GM21515 (cell line): Measurements from ENCODE around the gene DCANP1.

Experiments used
- ATAC-seq: cut with Tn5 transposase; IDR thresholded peaks from one replicate; pipeline ENCODE4 v1.9.1; 2021; ENCODE audit not compliant: unreplicated experiment

DCANP1 gene

DNA sequence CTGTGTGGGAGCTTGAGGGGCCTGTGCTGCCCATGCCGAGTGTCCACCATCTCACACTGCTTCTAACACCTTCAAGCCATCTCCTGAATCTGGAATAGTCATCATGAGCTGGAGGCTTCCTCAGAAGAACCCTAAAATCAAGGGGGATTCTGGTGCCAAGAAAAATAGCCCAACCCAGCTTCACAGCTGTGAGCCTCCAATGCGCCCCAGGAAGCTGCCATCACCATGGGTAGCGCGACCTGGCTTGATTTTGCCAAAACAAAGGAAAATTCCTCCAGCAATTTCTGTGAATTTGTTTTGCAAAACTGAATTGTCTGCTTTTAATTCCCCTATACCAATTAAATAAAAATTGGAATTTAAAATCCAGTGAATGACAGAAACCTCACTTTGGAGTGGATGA lies 11.2 kb upstream of the DCANP1 start:
- no peak for ATAC-seq

DNA sequence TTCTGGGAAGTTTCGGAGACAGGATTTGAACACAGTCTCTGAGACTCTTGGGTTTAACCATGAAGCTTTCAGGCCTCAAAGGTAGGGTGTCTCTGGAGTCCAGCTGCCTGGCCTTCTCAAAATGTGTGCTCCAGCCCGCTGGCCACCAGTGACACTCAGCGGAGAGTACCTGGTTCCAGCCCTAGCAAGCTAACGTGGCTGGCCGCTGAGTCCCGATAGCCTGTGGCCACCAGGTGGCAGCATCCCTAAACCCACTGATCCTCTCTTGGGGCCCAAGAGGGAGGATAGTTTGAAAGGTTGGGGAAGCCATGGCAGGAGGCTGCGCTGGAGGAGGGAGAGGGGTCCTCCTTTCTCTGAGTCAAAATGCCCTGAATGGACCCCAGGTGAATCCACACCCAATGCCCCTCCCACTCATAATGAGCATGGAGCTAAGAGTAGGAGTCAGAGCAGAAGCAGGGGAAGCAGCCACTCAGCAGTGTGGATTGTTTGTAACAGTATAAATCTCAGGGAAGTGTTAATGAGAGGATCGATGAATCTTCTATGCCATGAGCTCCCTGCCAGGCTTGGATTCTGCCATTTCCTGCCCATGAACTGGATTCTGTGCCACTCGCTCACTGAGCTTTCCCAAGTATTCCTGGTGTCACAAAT lies 10.4 kb upstream of the DCANP1 start:
- peak; percentile 60 for ATAC-seq

DNA sequence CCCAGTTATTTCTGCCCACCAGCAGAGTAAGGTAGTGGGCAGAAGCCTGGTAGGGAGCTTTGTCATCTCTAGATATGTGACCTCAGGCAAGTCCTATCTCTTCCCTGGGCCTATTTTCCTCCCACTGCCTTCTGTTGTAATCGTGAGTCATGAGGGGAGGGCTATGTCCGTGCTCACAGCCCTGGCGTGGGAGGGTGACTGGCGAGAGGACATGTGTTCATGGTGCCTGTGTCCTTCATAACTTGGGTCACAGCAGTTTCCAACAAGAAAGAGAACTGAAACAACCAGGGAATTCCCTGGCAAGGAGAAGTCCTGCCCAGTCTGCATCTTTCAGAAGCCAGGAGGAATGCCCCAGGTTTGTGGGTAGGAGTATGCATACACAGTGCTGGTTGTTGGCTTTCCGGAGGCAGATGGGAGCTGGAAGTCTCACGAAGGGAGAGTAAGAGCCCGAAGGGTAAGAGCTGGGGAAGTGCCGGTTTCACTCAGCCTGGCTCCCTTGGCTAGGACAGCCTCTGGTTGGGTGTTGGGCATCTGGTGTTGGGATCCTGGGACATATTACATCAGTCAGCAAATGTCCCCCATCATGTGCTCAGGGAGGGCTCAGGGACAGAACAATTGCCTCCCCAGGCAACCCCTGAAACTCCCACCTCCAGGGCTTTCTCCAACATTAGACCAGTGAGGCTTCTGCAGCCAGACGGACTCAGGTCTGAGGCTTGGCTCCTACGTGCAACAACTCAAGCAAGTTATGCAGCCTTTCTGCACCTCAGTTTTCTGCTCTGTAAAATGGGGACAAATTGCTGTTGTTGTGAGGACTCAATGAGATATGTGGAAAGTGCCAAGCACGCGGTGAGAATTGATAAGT lies 9.3 kb upstream of the DCANP1 start:
- ATAC-seq, result peak; percentile 61

DNA sequence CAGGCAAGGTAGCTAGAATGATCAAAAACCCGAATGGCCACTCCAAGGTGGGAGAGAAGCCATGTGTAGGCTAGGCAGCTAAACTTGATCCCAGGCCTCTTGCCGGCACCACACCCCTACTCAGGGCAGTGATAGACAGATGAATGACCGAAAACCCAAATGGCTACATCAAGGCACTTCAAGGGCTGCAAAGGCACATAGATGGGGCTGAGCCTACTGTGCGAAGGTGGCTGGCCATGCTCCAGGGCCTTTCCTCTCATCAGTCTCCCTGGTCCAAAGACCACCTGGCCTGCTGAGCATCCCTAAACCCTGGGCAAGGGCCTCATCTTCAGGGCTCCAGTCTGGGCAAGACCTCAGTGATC lies 8.7 kb upstream of the DCANP1 start:
- ATAC-seq, result no peak

DNA sequence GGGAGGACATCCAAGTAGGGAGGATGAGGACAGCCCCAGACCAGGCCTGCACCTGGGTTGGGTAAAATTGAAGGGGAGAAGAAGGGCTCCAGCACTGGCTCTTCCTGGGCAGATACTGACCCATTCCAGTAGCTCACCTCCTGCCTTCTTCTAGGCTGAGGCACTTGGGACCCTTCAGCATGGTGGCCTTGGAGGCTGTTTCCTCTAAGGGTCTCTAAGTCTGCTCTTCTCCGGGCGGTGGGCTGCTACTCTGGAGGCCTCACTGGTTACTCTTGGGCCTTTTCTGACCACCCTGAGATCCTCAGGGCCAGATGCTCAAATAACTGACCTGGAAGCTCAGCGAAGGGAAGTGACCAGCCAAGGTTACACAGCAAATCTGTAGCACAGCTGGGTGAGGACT lies 7.8 kb upstream of the DCANP1 start:
- no peak for ATAC-seq

DNA sequence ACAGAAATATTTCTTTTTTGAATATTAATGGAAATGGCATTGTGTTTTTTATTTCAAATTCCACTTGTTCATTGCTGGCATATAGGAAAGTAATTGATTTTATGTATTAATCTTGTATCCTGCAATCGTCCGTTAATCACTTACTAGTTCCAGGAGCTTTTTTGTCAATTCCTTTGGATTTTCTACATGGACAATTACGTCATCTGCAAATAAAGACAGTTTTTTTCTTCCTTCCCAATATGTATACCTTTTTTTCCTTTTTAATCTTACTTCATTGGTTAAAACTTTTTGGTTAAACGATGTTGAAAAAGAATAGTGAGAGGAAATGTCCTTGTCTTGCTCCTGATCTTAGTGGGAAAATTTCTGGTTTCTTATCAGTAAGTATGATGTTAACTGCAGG lies 6.5 kb upstream of the DCANP1 start:
- no peak for ATAC-seq

DNA sequence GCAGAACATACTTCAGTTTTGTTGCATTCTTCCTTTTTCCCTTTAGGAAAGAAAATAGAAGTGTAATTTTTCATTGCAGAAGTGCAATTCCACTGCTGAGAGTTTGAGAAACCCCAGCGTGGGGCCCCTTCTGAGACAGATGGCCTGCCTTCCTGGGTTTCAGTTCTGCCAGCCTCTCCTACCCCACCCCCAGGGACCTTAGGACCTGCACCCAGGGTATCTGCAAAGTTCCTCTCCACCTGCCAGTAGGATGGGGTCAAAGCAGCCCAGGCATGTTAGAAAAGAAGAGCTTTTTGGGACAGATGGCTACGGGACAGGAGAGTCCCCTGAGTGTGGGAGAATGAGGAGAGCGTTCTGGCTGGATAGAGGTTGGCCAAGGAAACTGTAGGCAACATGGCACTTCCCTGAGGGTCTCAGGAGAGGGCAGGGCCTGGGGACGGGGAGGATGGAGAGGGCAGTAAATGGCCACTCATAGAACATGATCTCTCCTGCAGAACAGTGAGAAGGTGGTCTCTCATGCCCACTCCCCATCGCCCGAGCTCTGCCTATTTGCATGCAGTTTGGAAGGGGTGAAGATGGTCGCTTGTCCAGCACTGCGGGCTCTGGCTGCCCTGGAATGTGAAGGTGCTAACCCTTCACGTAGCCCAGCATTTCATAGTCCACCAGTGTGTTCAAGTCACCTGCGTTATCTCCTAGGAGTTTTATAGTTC lies 5.3 kb upstream of the DCANP1 start, which contains the start of gene TIFAB:
Gene TIFAB, minus strand, starts transcription at position 31 of the 710 bp plus-strand sequence. CDS start 2,412 bp downstream, outside the sequence.
- ATAC-seq, result no peak

DNA sequence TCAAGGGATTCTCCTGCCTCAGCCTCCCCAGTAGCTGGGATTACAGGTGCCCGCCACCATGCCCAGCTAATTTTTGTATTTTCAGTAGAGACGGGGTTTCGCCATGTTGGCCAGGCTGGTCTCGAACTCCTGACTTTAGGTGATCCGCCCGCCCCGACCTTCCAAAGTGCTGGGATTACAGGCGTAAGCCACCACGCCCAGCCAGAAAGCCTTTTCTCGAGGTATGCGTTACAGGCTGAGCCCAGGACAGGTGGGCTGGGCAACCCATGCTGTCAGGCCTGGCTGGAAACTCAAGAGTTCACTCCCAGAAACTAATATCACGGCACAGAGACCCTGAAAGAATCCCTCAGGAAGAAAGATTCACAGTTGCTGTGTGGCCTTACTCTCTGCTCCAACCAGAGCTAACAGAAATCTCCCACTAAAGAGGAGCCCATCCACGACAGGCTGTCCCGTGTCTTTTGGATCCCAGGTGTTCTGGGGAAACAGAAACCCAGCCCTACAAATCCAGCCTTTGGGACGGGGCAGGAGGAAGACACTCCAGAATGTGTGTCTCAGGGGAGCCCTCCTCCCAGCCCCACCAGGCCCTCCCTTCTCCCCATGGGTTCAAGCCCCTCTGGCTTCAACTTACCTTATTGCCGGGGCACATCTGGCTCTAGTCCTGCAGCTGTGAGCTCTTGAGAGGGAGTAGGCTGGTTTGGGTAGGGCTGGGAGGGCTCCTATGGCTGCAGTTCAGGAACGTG lies 4.6 kb upstream of the DCANP1 start:
- ATAC-seq, result no peak

DNA sequence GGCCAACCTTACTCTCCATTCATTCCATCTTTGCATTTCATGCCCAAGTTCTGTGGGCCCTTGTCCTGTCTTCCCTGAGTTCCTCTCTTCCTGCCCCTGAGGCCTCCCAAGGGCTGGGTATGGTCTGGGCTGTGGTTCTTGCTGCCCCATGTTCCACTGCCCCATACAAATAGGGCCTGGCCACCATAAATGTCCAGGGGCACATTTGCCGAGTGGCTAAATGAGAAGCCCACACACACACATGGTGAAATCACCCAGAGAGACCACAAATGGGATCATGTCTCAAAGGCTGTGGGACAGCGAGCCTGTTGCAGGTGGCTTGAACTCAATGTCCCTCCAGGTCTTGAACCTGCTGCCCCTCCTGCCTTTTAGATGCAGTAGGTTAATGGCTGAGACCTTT lies 3.8 kb upstream of the DCANP1 start:
- no peak for ATAC-seq

DNA sequence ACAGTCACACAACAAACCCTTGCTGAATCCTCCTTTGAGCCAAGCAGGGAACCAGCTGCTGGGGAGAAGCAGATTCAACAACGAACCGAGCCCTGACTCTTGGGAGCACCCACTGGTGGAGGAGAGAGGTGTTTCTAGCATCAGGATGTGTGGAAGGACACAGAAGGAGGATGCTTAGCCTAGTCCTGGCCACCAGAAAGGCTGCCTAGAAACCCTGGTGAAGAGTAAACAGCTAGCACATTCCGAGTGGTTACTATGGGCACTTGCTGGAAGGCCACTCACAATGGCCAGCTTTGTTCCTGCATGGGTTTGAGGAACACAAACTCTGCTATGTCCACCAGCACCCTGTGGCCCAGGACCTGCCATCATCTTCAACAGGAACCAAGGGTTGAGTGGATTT lies 3.2 kb upstream of the DCANP1 start:
- ATAC-seq, result no peak

DNA sequence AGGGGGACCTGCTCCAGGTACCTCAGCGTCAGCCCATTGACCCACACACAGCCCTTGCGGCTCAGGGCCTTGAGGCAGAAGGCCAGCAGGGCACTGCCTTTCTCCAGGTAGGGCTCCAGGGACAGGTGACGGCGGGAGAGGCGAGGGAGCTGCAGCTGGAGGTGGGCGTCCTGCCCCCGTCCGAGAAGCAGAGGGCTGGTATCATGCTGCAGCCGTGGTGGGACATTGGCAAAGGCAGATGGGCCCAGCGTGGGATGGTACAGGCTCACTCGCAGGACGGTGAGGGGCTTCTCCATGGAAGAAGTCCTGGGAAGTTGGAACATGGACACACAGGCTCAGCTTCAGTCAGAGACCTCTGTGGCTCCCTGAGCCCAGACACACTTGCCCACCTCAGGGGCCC lies 2.5 kb upstream of the DCANP1 start:
- no peak for ATAC-seq

DNA sequence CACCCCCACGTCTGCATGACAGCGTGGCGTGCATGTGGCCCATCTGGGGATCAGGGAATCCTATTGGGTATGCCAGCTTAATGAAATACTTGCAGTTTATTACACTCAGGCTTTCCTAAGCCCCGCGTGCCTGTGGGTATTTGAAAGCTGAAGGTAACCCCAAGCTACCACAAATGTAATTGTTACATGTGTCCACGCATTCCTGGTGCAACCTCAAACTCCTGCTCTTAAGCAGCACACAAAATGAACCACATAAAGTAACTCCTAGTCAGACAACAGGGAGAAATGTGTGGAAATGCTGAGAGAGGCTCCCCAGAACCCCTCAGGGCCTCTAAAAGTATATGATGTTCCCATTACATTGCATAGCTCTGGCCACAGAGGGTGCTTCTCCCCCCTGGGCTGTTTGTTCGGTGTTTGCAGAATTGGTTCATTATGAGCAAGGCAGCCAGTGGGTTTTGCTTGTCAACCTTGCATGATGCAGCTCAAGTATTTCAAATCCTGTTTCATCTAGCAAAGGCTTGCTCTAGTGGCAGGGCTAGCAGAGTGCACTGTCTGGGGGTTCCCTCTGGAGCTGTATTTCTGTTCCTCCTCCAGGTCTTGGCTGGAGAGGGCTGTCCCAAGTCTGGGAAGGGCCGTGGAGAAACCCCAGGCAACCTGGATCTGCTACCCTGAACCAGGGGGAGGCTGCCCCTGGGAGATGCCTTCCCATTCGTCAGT lies 1.8 kb upstream of the DCANP1 start:
- no peak for ATAC-seq

DNA sequence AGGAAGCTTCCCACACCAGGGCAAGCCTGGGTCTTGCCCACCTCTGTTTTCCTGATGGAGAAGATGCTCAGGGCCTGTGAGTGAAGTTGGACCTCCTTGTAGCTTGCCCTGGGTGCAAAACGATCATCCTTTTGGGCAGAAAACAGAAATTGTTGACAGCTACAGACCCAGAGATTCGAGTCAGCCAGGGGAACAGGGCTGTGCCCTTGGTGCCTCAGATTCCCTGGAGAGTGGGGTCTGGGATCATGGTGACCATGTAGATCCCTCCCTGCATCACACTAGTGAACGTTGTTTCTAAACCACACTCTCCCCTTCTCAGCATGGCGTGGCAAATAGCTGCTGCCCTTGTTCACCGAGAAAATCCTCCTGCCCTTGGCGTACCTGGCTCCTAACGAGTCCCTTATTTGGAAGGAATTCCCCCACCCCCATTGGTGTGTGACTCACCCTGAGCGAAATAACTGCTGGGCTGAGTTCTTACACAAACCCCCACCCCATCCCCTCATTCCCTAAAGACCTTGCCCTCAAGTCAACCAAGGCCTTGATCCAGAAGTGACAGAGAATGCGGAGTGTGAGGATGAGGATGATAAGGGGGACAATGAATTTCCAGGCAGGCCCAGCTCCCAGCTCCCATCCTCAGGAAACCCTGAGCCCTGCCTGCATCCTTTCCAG lies 1.1 kb upstream of the DCANP1 start:
- ATAC-seq, result no peak

DNA sequence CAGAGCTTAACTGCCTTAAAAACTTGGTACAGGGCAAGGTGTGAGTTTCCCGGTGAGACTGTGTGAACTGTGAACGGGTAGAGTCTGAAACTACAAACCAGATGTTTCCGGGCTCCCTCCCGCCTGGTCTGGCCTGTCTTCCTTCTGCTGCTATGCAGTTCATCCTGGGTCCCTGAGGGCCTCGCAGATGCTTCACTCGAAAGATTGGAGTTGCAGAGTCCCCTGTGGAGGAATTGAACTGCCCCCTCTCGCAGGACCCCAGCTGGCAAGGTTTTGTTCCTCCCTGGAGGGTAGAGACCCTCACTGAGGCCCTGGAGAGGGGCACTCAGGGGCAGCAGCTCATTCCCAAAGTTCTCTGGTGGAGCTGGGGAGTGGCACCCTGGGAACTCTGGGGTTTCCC lies 533 bp downstream of the DCANP1 start:
- no peak for ATAC-seq

DNA sequence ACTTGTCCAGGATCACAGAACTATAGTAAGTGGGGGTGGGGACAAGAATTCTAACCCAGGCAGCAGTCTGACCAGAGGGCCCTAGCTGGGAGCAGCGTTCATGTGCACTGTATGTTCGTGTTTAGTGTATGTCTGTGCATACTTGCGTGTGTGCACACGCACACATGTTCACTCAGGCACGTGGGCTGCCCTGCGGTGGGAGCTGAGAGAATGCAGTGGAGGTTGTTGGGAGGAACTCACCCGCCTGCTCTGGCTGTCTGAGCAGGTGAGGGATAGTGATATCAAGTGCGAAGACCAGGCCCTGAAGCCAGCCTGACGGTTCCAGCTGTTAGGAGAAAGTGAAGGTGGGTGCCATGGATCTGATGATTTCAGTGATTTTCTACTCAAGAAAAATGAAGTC lies 942 bp downstream of the DCANP1 start:
- ATAC-seq, result no peak

DNA sequence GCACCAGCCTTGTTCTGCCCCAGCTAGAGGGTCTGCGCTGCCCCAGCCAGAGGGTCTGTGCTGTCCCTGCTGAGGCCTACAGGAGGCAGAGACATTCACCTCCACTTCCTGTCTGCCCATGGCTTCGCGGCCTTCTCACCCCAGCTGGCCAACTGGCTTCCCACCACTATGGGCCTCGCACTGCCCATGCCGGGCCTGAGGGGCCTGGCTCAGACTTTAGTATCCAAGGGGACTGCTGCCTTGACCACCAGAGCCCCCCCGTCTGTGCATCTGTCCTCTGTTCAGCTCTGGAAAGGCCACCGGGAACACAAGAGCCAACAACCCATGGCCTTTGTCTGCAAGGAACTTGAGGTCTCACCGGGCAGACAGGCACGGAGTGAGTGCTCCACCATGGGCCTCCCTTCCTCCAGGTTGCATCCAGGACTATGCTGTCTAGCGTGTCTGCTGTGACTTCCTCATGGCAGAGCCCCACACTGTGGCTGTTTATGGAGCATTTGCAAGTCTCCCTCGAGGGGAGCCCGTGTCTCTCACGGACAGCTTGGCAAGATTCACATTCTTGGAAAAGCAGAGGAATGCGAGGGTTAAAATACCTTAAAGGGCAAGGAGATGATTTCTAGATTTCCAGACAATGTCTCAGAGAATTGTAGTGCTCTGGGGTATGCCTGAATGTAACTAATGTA lies 1.7 kb downstream of the DCANP1 start:
- no peak for ATAC-seq

DNA sequence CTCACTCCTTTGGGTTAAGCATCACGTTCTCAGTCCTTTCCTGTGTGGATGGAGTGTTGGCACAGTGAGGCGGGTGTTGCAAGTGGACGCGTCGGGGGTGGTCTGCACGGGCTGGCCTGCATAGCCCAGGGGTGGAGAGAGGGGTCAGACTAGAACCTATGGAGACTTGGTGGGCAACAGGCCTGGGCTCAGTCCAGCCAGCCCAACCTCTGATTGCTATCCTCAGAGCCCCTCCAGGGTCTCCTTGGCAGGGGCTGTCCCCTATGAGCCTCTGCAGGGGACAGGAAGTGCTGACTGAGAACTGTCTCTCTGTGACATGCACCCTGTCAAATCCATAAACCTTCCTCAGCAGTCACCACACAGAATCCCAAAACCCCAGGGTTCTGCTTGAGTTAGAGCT lies 2.3 kb downstream of the DCANP1 start:
- no peak for ATAC-seq

DNA sequence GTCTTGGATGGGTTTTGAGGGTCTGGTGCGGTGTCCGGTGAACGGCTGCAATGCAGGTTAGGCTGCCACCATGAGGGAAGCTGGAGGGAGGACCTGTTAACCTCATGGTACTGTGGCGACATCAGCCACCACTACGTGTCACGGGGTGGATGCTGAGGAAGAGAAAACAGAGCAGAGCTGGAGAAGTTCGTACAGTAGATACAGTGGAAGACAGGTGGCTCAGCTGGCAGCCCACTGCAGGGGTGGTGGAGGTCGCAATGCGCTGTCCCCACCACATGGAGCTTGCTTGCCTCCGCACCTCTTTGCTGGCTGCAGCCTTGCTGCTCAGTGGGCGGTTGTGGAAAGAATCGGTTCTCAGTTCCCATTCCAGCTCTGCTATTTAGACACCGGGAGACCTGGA lies 2.8 kb downstream of the DCANP1 start:
- ATAC-seq, result no peak

DNA sequence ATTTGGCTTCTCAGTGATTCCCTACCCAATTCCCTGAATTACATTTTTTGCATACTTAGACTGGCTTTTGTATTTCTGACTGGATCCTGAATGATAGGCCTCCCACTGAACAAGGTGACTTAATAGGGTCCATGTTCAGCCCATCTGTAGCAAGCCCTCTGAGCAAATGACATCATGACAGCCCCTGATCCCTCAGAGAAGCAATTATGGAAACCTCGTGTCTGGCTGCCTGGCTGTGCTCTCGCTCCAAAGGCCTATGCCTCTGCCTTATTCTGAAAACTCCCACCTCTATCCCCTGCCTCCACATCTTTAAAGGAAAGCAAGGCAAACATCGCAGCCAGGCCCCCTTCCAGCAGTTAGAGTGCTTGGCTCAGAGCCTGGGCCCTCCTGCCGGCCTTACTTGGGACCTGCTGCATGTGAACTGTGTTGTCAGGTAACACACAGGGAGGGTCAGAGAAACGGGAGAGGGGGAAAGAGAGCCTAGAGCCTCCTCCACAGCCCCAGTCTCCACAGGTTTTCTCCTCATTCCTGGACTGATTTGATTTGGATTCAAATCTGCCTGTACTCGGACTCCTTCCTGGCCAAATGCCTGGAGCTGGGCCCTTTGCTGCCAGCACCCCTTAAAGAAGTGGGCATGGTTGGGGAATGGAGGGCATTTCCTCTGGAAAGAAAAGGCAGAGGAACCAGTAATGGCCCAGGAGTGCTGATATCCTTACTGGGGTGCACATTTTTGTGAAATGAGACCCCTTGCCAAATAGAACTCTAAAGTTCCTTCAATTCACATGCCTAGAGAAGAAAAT lies 3.8 kb downstream of the DCANP1 start:
- ATAC-seq, result no peak
